ENCODE measurements around the gene IRAK2.

- no peak for TF ChIP-seq CTCF (IDR thresholded peaks at IDR 0.05)
- TF ChIP-seq POLR2A (IDR thresholded peaks at IDR 0.05) = no peak
Observed at GRCh38 chr3:10248984-10249748, 84.4 kb downstream of the IRAK2 start.
